ENCODE data around the gene F9. TPM values are rescaled to one million over a fixed set of nuclear protein-coding genes. Genes with fewer than 3 reads are reported as not detected.
"Not testable (repeated sequence)": the region's sequence is repeated elsewhere in the genome, so short reads cannot be mapped to it uniquely, and the experiment has no call there.

F9 gene
- total RNA-seq, 1 donor from 2014 or later, result not detected

DNA sequence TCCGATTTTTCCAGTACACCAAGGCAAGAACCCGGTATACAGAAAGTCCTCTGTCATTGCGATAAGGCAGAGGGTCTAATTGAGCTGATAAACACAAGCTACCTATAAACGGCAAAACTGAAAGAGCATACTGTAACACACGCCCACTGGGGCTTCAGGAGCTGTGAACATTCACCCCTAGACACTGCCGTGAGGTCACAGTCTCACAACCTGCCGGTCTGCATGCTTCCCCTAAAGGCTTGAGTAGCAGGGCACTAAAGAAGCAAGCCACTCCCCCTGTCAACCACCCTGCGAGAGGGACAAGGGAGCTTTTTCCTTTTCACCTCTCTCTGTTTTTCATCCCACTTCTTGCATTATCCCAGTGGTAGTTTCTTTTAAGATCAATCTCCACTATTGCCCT is 22.4 kb upstream of the F9 start:
- H3K27ac Mint-ChIP-seq (ENCODE audit: unreplicated experiment), result no peak overlapping the region
- DNase-seq (ENCODE audit: low spot score), result no peak
- H3K9me3 Mint-ChIP-seq (ENCODE audit: unreplicated experiment), result no peaks in the 10 kb centered on the region
- TF ChIP-seq, protein P1, sequence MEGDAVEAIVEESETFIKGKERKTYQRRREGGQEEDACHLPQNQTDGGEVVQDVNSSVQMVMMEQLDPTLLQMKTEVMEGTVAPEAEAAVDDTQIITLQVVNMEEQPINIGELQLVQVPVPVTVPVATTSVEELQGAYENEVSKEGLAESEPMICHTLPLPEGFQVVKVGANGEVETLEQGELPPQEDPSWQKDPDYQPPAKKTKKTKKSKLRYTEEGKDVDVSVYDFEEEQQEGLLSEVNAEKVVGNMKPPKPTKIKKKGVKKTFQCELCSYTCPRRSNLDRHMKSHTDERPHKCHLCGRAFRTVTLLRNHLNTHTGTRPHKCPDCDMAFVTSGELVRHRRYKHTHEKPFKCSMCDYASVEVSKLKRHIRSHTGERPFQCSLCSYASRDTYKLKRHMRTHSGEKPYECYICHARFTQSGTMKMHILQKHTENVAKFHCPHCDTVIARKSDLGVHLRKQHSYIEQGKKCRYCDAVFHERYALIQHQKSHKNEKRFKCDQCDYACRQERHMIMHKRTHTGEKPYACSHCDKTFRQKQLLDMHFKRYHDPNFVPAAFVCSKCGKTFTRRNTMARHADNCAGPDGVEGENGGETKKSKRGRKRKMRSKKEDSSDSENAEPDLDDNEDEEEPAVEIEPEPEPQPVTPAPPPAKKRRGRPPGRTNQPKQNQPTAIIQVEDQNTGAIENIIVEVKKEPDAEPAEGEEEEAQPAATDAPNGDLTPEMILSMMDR (IDR thresholded peaks at IDR 0.05; ENCODE audit: unreplicated experiment), result no peak
- H3K27me3 Mint-ChIP-seq (ENCODE audit: unreplicated experiment), result peaks cover 2% of the 10 kb centered on the region
- no peaks in the 10 kb centered on the region for H3K36me3 Mint-ChIP-seq (ENCODE audit: low read depth, unreplicated experiment)
- no peak overlapping the region for H3K4me3 Mint-ChIP-seq (ENCODE audit: unreplicated experiment)
- no peaks in the 10 kb centered on the region for H3K4me1 Mint-ChIP-seq (ENCODE audit: unreplicated experiment)

DNA sequence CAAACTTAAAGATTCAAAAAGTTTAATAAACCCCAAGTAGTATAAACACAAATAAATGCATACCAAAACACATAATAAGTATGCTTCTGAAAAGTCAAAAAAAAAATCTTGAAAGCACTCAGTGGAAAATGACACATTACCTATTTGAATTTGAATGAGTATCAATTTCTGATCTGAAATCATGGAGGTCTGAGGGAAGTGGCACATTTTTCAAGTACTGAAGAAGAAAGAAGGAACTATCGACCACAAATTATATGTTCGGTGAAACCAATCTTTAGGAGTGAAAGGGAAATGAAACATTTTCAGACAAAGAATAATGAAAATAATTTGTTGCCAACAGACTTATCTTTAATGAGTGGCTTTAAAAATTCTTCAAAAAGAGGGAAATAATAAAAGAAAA is 12.1 kb upstream of the F9 start:
- Mint-ChIP-seq H3K27me3 (ENCODE audit: unreplicated experiment) (no peaks in the 10 kb centered on the region), H3K4me3 (ENCODE audit: unreplicated experiment) (no peak overlapping the region), H3K9me3 (ENCODE audit: unreplicated experiment) (no peaks in the 10 kb centered on the region), H3K36me3 (ENCODE audit: low read depth, unreplicated experiment) (no peaks in the 10 kb centered on the region), H3K27ac (ENCODE audit: unreplicated experiment) (no peak overlapping the region), H3K4me1 (ENCODE audit: unreplicated experiment) (no peaks in the 10 kb centered on the region)
- no peak for DNase-seq (ENCODE audit: low spot score)
- TF ChIP-seq, protein P1 (IDR thresholded peaks at IDR 0.05; ENCODE audit: unreplicated experiment), result no peak

DNA sequence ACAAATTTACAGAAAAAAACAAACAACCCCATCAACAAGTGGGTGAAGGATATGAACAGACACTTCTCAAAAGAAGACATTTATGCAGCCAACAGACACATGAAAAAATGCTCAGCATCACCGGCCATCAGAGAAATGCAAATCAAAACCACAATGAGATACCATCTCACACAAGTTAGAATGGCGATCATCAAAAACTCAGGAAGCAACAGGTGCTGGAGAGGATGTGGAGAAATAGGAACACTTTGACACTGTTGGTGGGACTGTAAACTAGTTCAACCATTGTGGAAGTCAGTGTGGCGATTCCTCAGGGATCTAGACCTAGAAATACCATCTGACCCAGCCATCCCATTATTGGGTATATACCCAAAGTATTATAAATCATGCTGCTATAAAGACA is 1.7 kb upstream of the F9 start:
- not testable (repeated sequence) for H3K4me3 Mint-ChIP-seq (ENCODE audit: unreplicated experiment); H3K4me1 Mint-ChIP-seq (ENCODE audit: unreplicated experiment); H3K36me3 Mint-ChIP-seq (ENCODE audit: low read depth, unreplicated experiment); H3K9me3 Mint-ChIP-seq (ENCODE audit: unreplicated experiment); H3K27me3 Mint-ChIP-seq (ENCODE audit: unreplicated experiment); DNase-seq (ENCODE audit: low spot score); H3K27ac Mint-ChIP-seq (ENCODE audit: unreplicated experiment)

DNA sequence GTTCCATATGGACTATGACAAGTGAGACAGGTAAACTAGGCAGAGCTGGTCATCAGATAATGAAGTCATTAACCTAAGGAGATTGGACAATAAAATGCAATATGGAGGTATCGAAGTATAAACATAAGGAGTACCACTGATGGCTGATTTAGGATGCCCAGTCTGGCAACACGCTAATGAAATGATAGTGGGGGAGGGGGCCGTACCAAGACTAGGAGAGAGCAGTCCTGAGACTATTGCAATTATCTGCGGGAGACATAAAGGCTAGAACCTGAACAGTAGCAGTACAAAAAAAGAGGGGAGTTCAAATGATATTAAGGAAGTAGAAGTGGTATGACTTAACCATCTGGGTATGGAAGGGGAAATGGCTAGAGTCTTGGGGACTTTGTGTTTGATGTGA is 2.3 kb downstream of the F9 start:
- TF ChIP-seq, protein P1 (IDR thresholded peaks at IDR 0.05; ENCODE audit: unreplicated experiment), result no peak
- H3K9me3 Mint-ChIP-seq (ENCODE audit: unreplicated experiment), result no peaks in the 10 kb centered on the region
- no peak for DNase-seq (ENCODE audit: low spot score)
- peaks cover 1% of the 10 kb centered on the region for H3K27me3 Mint-ChIP-seq (ENCODE audit: unreplicated experiment)
- no peaks in the 10 kb centered on the region for H3K36me3 Mint-ChIP-seq (ENCODE audit: low read depth, unreplicated experiment)
- H3K27ac Mint-ChIP-seq (ENCODE audit: unreplicated experiment), result no peak overlapping the region
- H3K4me1 Mint-ChIP-seq (ENCODE audit: unreplicated experiment), result no peaks in the 10 kb centered on the region
- no peak overlapping the region for H3K4me3 Mint-ChIP-seq (ENCODE audit: unreplicated experiment)

DNA sequence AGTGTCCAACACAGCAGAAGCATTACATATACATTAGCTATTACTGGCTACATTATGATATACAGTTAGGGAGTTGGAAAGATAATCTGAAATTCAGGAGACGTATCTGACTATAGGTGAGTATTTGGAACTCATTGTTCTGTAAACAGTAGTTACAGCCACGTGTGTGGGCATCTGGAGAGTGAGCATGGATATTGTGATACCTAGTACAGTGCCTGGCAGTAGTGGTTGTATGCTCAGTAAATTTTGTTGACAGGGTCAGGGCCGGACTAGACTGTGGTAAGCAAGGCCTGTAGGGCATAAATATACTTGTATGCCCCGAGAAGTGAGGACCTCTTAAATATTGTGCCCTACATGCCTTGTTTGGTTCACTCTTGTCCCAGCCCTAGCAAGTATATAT is 2.9 kb downstream of the F9 start:
- Mint-ChIP-seq H3K4me3 (ENCODE audit: unreplicated experiment) (no peak overlapping the region), H3K36me3 (ENCODE audit: low read depth, unreplicated experiment) (no peaks in the 10 kb centered on the region), H3K27me3 (ENCODE audit: unreplicated experiment) (peaks cover 1% of the 10 kb centered on the region), H3K9me3 (ENCODE audit: unreplicated experiment) (no peaks in the 10 kb centered on the region), H3K27ac (ENCODE audit: unreplicated experiment) (no peak overlapping the region), H3K4me1 (ENCODE audit: unreplicated experiment) (no peaks in the 10 kb centered on the region)
- TF ChIP-seq, protein P1 (IDR thresholded peaks at IDR 0.05; ENCODE audit: unreplicated experiment), result no peak
- no peak for DNase-seq (ENCODE audit: low spot score)

Data from endothelial cell (in vitro differentiated cells).